SK-N-SH treated with all-trans-retinoic acid at 6 μM for 48 hours (cell line): ENCODE measurements around the gene CCDC88A.

Source experiments
- ATAC-seq: fragments of 200-7000 bp; cut with Tn5 transposase; 3 replicates; pipeline ENCODE4 v1.9.1; 2020; ENCODE audit warnings: mild to moderate bottlenecking, moderate library complexity
- ARNTL ChIP-seq: fragments of 450-650 bp; formaldehyde crosslinking; IDR thresholded peaks from 2 replicates; pipeline ENCODE4 v1.5.0; 2020; ENCODE audit warnings: low read depth, mild to moderate bottlenecking, moderate library complexity, borderline replicate concordance
- BACH2 ChIP-seq: fragments of 250-450 bp; sonication (Bioruptor Pico); IDR thresholded peaks from 2 replicates; pipeline ENCODE4 v1.9.0; 2021; ENCODE audit warnings: mild to moderate bottlenecking, borderline replicate concordance
- CREB5 ChIP-seq: fragments of 250-450 bp; sonication (Bioruptor Pico); IDR thresholded peaks from 2 replicates; pipeline ENCODE4 v1.5.1; 2020; ENCODE audit warnings: low read depth, mild to moderate bottlenecking, moderate library complexity
- CSRNP3 ChIP-seq: fragments of 250-450 bp; sonication (Bioruptor Pico); IDR thresholded peaks from 2 replicates; pipeline ENCODE4 v1.5.1; 2021; ENCODE audit warnings: mild to moderate bottlenecking, moderate library complexity
- ESRRG ChIP-seq: fragments of 250-450 bp; sonication (Bioruptor Pico); IDR thresholded peaks from 2 replicates; pipeline ENCODE4 v1.6.1; 2021; ENCODE audit warnings: mild to moderate bottlenecking
- GLIS3 ChIP-seq: fragments of 250-450 bp; sonication (Bioruptor Pico); IDR thresholded peaks from 2 replicates; pipeline ENCODE4 v1.5.0; 2020; ENCODE audit warnings: mild to moderate bottlenecking, moderate library complexity
- OSR1 ChIP-seq: fragments of 250-450 bp; sonication (Bioruptor Pico); IDR thresholded peaks from 2 replicates; pipeline ENCODE4 v1.8.0; 2022; ENCODE audit warnings: moderate library complexity, mild to moderate bottlenecking, inconsistent platforms
- PATZ1 ChIP-seq: fragments of 250-450 bp; sonication (Bioruptor Pico); IDR thresholded peaks from 2 replicates; pipeline ENCODE4 v1.8.0; 2020; ENCODE audit warnings: mild to moderate bottlenecking, moderate library complexity, borderline replicate concordance
- POU6F1 ChIP-seq: fragments of 250-450 bp; sonication (Bioruptor Pico); IDR thresholded peaks from 2 replicates; pipeline ENCODE4 v1.8.0; 2021; ENCODE audit warnings: low read depth, mild to moderate bottlenecking, moderate library complexity, borderline replicate concordance
- PPARA ChIP-seq: fragments of 250-450 bp; sonication (Bioruptor Pico); IDR thresholded peaks from 2 replicates; pipeline ENCODE4 v1.5.0; 2020; ENCODE audit warnings: mild to moderate bottlenecking, borderline replicate concordance
- RARB ChIP-seq: fragments of 250-450 bp; sonication (Bioruptor Pico); IDR thresholded peaks from 2 replicates; pipeline ENCODE4 v1.8.0; 2021; ENCODE audit warnings: mild to moderate bottlenecking, moderate library complexity
- SNAI2 ChIP-seq: fragments of 250-450 bp; sonication (Bioruptor Pico); IDR thresholded peaks from 2 replicates; pipeline ENCODE4 v1.5.0; 2020; ENCODE audit warnings: mild to moderate bottlenecking, moderate library complexity
- TCF4 ChIP-seq: fragments of 250-450 bp; sonication (Bioruptor Pico); IDR thresholded peaks from 2 replicates; pipeline ENCODE4 v1.8.0; 2021; ENCODE audit warnings: mild to moderate bottlenecking, moderate library complexity, borderline replicate concordance
- TOX ChIP-seq: fragments of 250-450 bp; sonication (Bioruptor Pico); IDR thresholded peaks from 2 replicates; pipeline ENCODE4 v1.8.0; 2021; ENCODE audit warnings: mild to moderate bottlenecking, moderate library complexity, borderline replicate concordance
- TSHZ2 ChIP-seq: fragments of 250-450 bp; sonication (Bioruptor Pico); IDR thresholded peaks from 2 replicates; pipeline ENCODE4 v1.5.0; 2020; ENCODE audit warnings: mild to moderate bottlenecking, moderate library complexity
- ZC3H10 ChIP-seq: fragments of 250-450 bp; sonication (Bioruptor Pico); IDR thresholded peaks from 2 replicates; pipeline ENCODE4 v1.5.1; 2021; ENCODE audit warnings: mild to moderate bottlenecking, moderate library complexity
- ZFP3 ChIP-seq: fragments of 250-450 bp; sonication (Bioruptor Pico); IDR thresholded peaks from 2 replicates; pipeline ENCODE4 v1.5.0; 2020; ENCODE audit warnings: mild to moderate bottlenecking, moderate library complexity
- ZFP30 ChIP-seq: fragments of 450-650 bp; formaldehyde crosslinking; IDR thresholded peaks from 2 replicates; pipeline ENCODE4 v1.5.0; 2022; ENCODE audit warnings: mild to moderate bottlenecking, moderate library complexity
- ZNF565 ChIP-seq: fragments of 450-650 bp; formaldehyde crosslinking; conservative IDR thresholded peaks from 2 replicates; pipeline ENCODE4 v1.5.0; 2020; ENCODE audit warnings: low read depth, mild to moderate bottlenecking, moderate library complexity
- ZNF70 ChIP-seq: fragments of 450-650 bp; formaldehyde crosslinking; IDR thresholded peaks from 2 replicates; pipeline ENCODE4 v1.5.0; 2020; ENCODE audit warnings: mild to moderate bottlenecking, moderate library complexity
- ZNF8 ChIP-seq: fragments of 450-650 bp; formaldehyde crosslinking; IDR thresholded peaks from 2 replicates; pipeline ENCODE4 v1.5.0; 2020; ENCODE audit warnings: mild to moderate bottlenecking, moderate library complexity

The CCDC88A gene

GRCh38 chr2:55415300-55415699 lies 4.4 kb downstream of the CCDC88A start (continued):
- TF ChIP-seq ZFP30 (no peak), PATZ1 (CRISPR knock-in tag) (no peak), ZNF70 (no peak)

GRCh38 chr2:55408918-55409868 lies 10.5 kb downstream of the CCDC88A start:
- peak; percentile 40; the same call in 2 of the 3 replicates for ATAC-seq
- TF ChIP-seq TOX (CRISPR knock-in tag) (no peak), ZNF8 (no peak), PPARA (CRISPR knock-in tag) (no peak), ZC3H10 (CRISPR knock-in tag) (no peak), BACH2 (no peak), OSR1 (CRISPR knock-in tag) (no peak), ARNTL (CRISPR knock-in tag) (no peak), SNAI2 (CRISPR knock-in tag) (no peak), TSHZ2 (CRISPR knock-in tag) (no peak), ZFP3 (CRISPR knock-in tag) (no peak), ZFP30 (no peak)
- TF ChIP-seq, all 23 proteins: peak for 0

GRCh38 chr2:55408098-55408882 lies 11.4 kb downstream of the CCDC88A start:
- ATAC-seq, result peak; percentile 53
- no peak for TF ChIP-seq ESRRG (CRISPR knock-in tag)
- no peak for TF ChIP-seq TCF4 (CRISPR knock-in tag)
- TF ChIP-seq CREB5 (CRISPR knock-in tag), result no peak
- no peak for TF ChIP-seq RARB (CRISPR knock-in tag)
- TF ChIP-seq ZFP3 (CRISPR knock-in tag), result no peak
- TF ChIP-seq ZFP30, result no peak
- TF ChIP-seq GLIS3 (CRISPR knock-in tag), result no peak
- TF ChIP-seq TSHZ2 (CRISPR knock-in tag), result no peak
- no peak for TF ChIP-seq TOX (CRISPR knock-in tag)
- no peak for TF ChIP-seq ZC3H10 (CRISPR knock-in tag)
- no peak for TF ChIP-seq PPARA (CRISPR knock-in tag)
- TF ChIP-seq SNAI2 (CRISPR knock-in tag), result no peak
- no peak for TF ChIP-seq ZNF565 (CRISPR knock-in tag)
- no peak for TF ChIP-seq CSRNP3 (CRISPR knock-in tag)
- TF ChIP-seq ZNF70, result no peak
- no peak for TF ChIP-seq POU6F1 (CRISPR knock-in tag)
- TF ChIP-seq ARNTL (CRISPR knock-in tag), result no peak
